Pancreas (tissue), 10 donors: ENCODE data around the gene LPCAT1. TPM values are rescaled to one million over a fixed set of nuclear protein-coding genes. Genes with fewer than 3 reads are reported as not detected.
"Not testable (repeated sequence)": the region's sequence is repeated elsewhere in the genome, so short reads cannot be mapped to it uniquely, and the experiment has no call there.

Experiments used
- ATAC-seq, 4 donors: fragments of 200-7000 bp; cut with Tn5 transposase; one replicate each; pipeline versions ENCODE4 v1.8.0 to v1.9.1; 2020; ENCODE audit warnings: mild to moderate bottlenecking in 4 of 4, moderate library complexity in 4 of 4
- DNase-seq, 6 donors: peaks; one replicate each; pipeline ENCODE4 v3.0.0-alpha.2; 2020
- FAIRE-seq: peaks from 2 replicates; lab custom pipeline; 2012; peaks lifted over from hg19 to GRCh38; lab: Jason Lieb, UNC
- H3K27ac ChIP-seq, 4 donors: fragments of 200-600 bp; sonication (generic); 1 replicate in 3 of 4; 2 replicates in 1 of 4; pipeline versions ENCODE4 v1.5.0 to v1.8.0; 2020
- H3K27me3 ChIP-seq, 4 donors: fragments of 200-600 bp; one replicate each; pipeline ENCODE4 v1.8.0; 2021
- H3K36me3 ChIP-seq, 3 donors: fragments of 200-600 bp; sonication (generic) in 1 of 3; one replicate each; pipeline versions ENCODE4 v1.5.0 to v1.8.0; 2020 to 2021
- H3K4me1 ChIP-seq, 3 donors: fragments of 200-600 bp; one replicate each; pipeline ENCODE4 v1.8.0; 2021
- H3K4me3 ChIP-seq, 4 donors: fragments of 200-600 bp; sonication (generic) in 2 of 4; one replicate each; pipeline versions ENCODE4 v1.5.0 to v1.8.0; 2020 to 2021
- H3K9me3 ChIP-seq, 4 donors: fragments of 200-600 bp; one replicate each; pipeline ENCODE4 v1.8.0; 2021
- WGBS, 2 donors: extraction: QIAGEN DNeasy Blood & Tissue Kit; methylation state at CpG; one replicate each; pipeline ENCODE4 v1.1.7; 2013; 5-methylcytosine and 5-hydroxymethylcytosine counted together
- intact Hi-C, 3 donors: fragments of 100-400 bp; cut with DNase I; formaldehyde crosslinking; loops; one replicate each; pipeline versions ENCODE4 v1.11.1 to v1.14.2; 2022
- polyA plus RNA-seq, 2 donors: library from polyadenylated mRNA; stranded (reverse); fragments of 200-250 nt; gene quantifications; one replicate each; pipeline ENCODE4 v1.2.3, GENCODE V29; 2013
- total RNA-seq, 6 donors: library from RNA; stranded (reverse); fragmentation: NEBNext Ultra II Directional in 4 of 6; extraction: Animal tissue kit (Norgen Biotek cat#: 25700) in 4 of 6; gene quantifications; one replicate each; pipeline versions ENCODE4 v1.2.1 to v1.2.4, GENCODE V29; 2021 to 2023
- TF ChIP-seq, protein P1 (sequence below), 4 donors: fragments of 200-600 bp; sonication (generic) in 3 of 4; IDR thresholded peaks; one replicate each; pipeline versions ENCODE4 v1.5.0 to v1.8.0; 2021; ENCODE audit warnings: antibody characterized with exemption in 4 of 4
- donor health status: healthy with polysubstance abuse.
- donor health status: DM: no; HTN: no; CAD: no; lungs with moderate emphysema.
- donor health status: DM: no; HTN: no; CAD: no.
- donor health status: control.
- donor health status: control.
- donor health status: Bipolar disorder and iron deficiency.
- donor health status: DM: yes; HTN: yes; CAD: no.
- donor health status: DM: no; HTN: no; CAD: no.
- donor health status: DM: no; HTN: no; CAD: no.
- donor health status: DM: yes; HTN: yes; CAD: no.

LPCAT1 gene
- total and polyA plus RNA-seq, 8 donors: 6.5 to 26.1 (median 13.8) TPM

GRCh38 chr5:1516615-1517601 is 6.9 kb downstream of the LPCAT1 start:
- DNase-seq: peak in 4 of 6 donors; percentile 4 to 46 (median 28)
- WGBS, 2 donors: 83 to 86% methylated on average over 19 of the region's 19 CpGs
- Histone ChIP-seq H3K27ac (no peak overlapping the region), H3K36me3 (no peaks in the 10 kb centered on the region), H3K9me3 (no peaks in the 10 kb centered on the region), H3K27me3 (no peaks in the 10 kb centered on the region), H3K4me3 (no peak overlapping the region), H3K4me1 (no peaks in the 10 kb centered on the region)
- TF ChIP-seq, protein P1, sequence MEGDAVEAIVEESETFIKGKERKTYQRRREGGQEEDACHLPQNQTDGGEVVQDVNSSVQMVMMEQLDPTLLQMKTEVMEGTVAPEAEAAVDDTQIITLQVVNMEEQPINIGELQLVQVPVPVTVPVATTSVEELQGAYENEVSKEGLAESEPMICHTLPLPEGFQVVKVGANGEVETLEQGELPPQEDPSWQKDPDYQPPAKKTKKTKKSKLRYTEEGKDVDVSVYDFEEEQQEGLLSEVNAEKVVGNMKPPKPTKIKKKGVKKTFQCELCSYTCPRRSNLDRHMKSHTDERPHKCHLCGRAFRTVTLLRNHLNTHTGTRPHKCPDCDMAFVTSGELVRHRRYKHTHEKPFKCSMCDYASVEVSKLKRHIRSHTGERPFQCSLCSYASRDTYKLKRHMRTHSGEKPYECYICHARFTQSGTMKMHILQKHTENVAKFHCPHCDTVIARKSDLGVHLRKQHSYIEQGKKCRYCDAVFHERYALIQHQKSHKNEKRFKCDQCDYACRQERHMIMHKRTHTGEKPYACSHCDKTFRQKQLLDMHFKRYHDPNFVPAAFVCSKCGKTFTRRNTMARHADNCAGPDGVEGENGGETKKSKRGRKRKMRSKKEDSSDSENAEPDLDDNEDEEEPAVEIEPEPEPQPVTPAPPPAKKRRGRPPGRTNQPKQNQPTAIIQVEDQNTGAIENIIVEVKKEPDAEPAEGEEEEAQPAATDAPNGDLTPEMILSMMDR (IDR thresholded peaks at IDR 0.05): no peak
- no peak for FAIRE-seq
- intact Hi-C loops: no loop called here
- ATAC-seq: peak in 1 of 4 donors; percentile 40

GRCh38 chr5:1515921-1516571 is 7.7 kb downstream of the LPCAT1 start:
- intact Hi-C loops: no loop called here

GRCh38 chr5:1515311-1515920 is 8.3 kb downstream of the LPCAT1 start:
- no peaks in the 10 kb centered on the region for H3K27me3 ChIP-seq
- no peak overlapping the region for H3K27ac ChIP-seq
- no peaks in the 10 kb centered on the region for H3K4me1 ChIP-seq
- no peaks in the 10 kb centered on the region for H3K36me3 ChIP-seq
- H3K9me3 ChIP-seq: no peaks in the 10 kb centered on the region
- no peak overlapping the region for H3K4me3 ChIP-seq
- no peak for ATAC-seq
- TF ChIP-seq, protein P1 (IDR thresholded peaks at IDR 0.05): no peak
- DNase-seq: peak in 2 of 6 donors; percentile 12 to 48
- 85 to 92% methylated on average over 11 of the region's 11 CpGs for WGBS, 2 donors
- no peak for FAIRE-seq
- intact Hi-C loops: no loop called here

More at GRCh38 chr5:1515921-1516571, 7.7 kb downstream of the LPCAT1 start:
- no peaks in the 10 kb centered on the region for H3K9me3 ChIP-seq
- no peaks in the 10 kb centered on the region for H3K4me1 ChIP-seq
- peak in 3 of 6 donors; percentile 12 to 68 (median 40) for DNase-seq
- H3K4me3 ChIP-seq: no peak overlapping the region
- no peaks in the 10 kb centered on the region for H3K27me3 ChIP-seq
- WGBS, 2 donors: 86% methylated on average over 8 of the region's 8 CpGs
- H3K36me3 ChIP-seq: no peaks in the 10 kb centered on the region
- TF ChIP-seq, protein P1 (IDR thresholded peaks at IDR 0.05): no peak
- H3K27ac ChIP-seq: no peak overlapping the region
- FAIRE-seq: no peak
- peak in 2 of 4 donors; percentile 23 to 34 for ATAC-seq

- intact Hi-C loops, H3K27ac ChIP-seq, H3K36me3 ChIP-seq, ATAC-seq, H3K27me3 ChIP-seq, H3K4me3 ChIP-seq, H3K9me3 ChIP-seq, FAIRE-seq, H3K4me1 ChIP-seq: not testable (repeated sequence)
- WGBS, 2 donors: 77 to 84% methylated on average over 11 of the region's 11 CpGs
- peak in 2 of 6 donors; percentile 38 to 43 for DNase-seq
Observed at GRCh38 chr5:1514819-1515310, 8.9 kb downstream of the LPCAT1 start.
